SK-N-SH (cell line): ENCODE results near the gene NHS.

ENCODE experiments used
- CHD2 ChIP-seq: fragments of 150-350 bp; IDR thresholded peaks from 2 replicates; pipeline ENCODE4 v1.6.1; 2018; ENCODE audit warnings: low read length; ENCODE audit not compliant: partially characterized antibody
- CTCF ChIP-seq: fragments of 200-600 bp; sonication (generic); IDR thresholded peaks from 2 replicates; pipeline ENCODE4 v1.6.1; 2017; ENCODE audit warnings: antibody characterized with exemption, mild to moderate bottlenecking, moderate library complexity
- RAD21 ChIP-seq: IDR thresholded peaks from 2 replicates; pipeline ENCODE4 v1.6.1; 2012; ENCODE audit warnings: mild to moderate bottlenecking, low read length
- RCOR1 ChIP-seq: fragments of 150-350 bp; IDR thresholded peaks from 2 replicates; pipeline ENCODE4 v1.6.1; 2017; ENCODE audit warnings: antibody characterized with exemption, low read length
- RFX5 ChIP-seq: IDR thresholded peaks from 2 replicates; pipeline ENCODE4 v1.6.1; 2012; ENCODE audit warnings: mild to moderate bottlenecking, improper control_type of control experiment, low read length
- SMC3 ChIP-seq: IDR thresholded peaks from 2 replicates; pipeline ENCODE4 v1.6.1; 2012; ENCODE audit warnings: low read depth, low read length, improper control_type of control experiment
- YY1 ChIP-seq: IDR thresholded peaks from 2 replicates; pipeline ENCODE4 v1.4.0; 2012; ENCODE audit warnings: low read depth, mild to moderate bottlenecking

DNA sequence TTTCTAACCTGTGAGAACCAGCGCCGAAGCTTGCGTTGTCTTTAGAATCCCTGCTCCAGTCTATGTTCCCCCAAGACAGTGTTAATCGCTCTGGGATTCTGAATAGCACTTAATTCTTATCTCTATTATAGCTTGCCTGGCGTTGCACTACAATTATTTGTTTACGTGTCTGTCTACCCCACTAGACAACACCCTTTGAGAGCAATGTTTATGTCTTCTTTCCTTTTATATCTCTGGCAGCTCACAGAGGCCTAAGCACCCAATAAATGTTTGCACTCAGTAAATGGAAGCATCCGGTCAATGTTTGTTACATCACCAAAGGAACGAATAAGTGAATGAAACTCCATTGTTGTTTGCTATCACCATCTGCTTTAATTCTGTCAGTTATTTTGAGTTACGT, 4.8 kb upstream of the NHS start:
- TF ChIP-seq CTCF (no peak), CHD2 (no peak), RFX5 (no peak), YY1 (no peak), SMC3 (no peak), RCOR1 (no peak), RAD21 (no peak)
